Spinal cord (tissue), 10 donors: ENCODE measurements around the gene PCSK6. TPM values are rescaled to one million over a fixed set of nuclear protein-coding genes. Genes with fewer than 3 reads are reported as not detected.

Experiments used
- DNase-seq, 6 donors: peaks; one replicate each; pipeline versions ENCODE4 v3.0.0 to v3.0.0-alpha.2; 2013 to 2015; ENCODE audit warnings: low spot score in 6 of 6, low read depth in 4 of 6
- H3K27ac ChIP-seq: one replicate; pipeline ENCODE4 v1.5.1; 2013; ENCODE audit warnings: low read depth, low read length, control low read depth
- H3K27me3 ChIP-seq: one replicate; pipeline ENCODE4 v1.6.1; 2013; ENCODE audit warnings: low read length; ENCODE audit not compliant: control insufficient read depth, insufficient read depth
- H3K36me3 ChIP-seq: one replicate; pipeline ENCODE4 v1.6.1; 2013; ENCODE audit warnings: low read length; ENCODE audit not compliant: control insufficient read depth, insufficient read depth
- H3K4me1 ChIP-seq: one replicate; pipeline ENCODE4 v1.6.1; 2013; ENCODE audit warnings: low read length; ENCODE audit not compliant: control insufficient read depth, insufficient read depth
- H3K4me3 ChIP-seq: one replicate; pipeline ENCODE4 v1.5.1; 2013; ENCODE audit warnings: low read depth, low read length, control low read depth
- H3K9me3 ChIP-seq: one replicate; pipeline ENCODE4 v1.6.1; 2013; ENCODE audit warnings: low read length; ENCODE audit not compliant: control insufficient read depth, insufficient read depth
- WGBS: methylation state at CpG from one replicate; pipeline ENCODE4 v1.1.5; 2013; ENCODE audit warnings: missing lambda C conversion rate; ENCODE audit not compliant: insufficient coverage; 5-methylcytosine and 5-hydroxymethylcytosine counted together
- polyA plus RNA-seq, 2 donors: library from polyadenylated mRNA; unstranded; fragments of 120-200 nt; gene quantifications; one replicate each; pipeline ENCODE4 v1.2.1, GENCODE V29; 2013; ENCODE audit not compliant: insufficient read length in 2 of 2
- total RNA-seq, 2 donors: library from RNA; depleted of rRNA in 1 of 2; stranded (reverse); fragments of 120-200 nt in 1 of 2; fragments of >200 nt in 1 of 2; gene quantifications; one replicate each; pipeline versions ENCODE4 v1.2.3 to v1.2.4, GENCODE V29; 2013 to 2014
- donor health status: healthy.

PCSK6 gene
- total and polyA plus RNA-seq, 4 donors = 8.6 to 14.3 (median 11.7) TPM

- DNase-seq = no peak
- 95% methylated on average over 5 of the region's 8 CpGs for WGBS
- Histone ChIP-seq H3K9me3 (no peaks in the 10 kb centered on the region), H3K27ac (no peak overlapping the region), H3K4me3 (no peak overlapping the region), H3K36me3 (no peaks in the 10 kb centered on the region), H3K27me3 (no peaks in the 10 kb centered on the region), H3K4me1 (peaks cover 22% of the 10 kb centered on the region)
Measured at GRCh38 chr15:101444015-101444414, 45.5 kb downstream of the PCSK6 start.

GRCh38 chr15:101442272-101442671 lies 47.2 kb downstream of the PCSK6 start:
- H3K27ac ChIP-seq = no peak overlapping the region
- no peaks in the 10 kb centered on the region for H3K27me3 ChIP-seq
- no peaks in the 10 kb centered on the region for H3K9me3 ChIP-seq
- no peak for DNase-seq
- no peaks in the 10 kb centered on the region for H3K36me3 ChIP-seq
- peaks cover 18% of the 10 kb centered on the region for H3K4me1 ChIP-seq
- no peak overlapping the region for H3K4me3 ChIP-seq
- WGBS = 97% methylated on average over 3 of the region's 6 CpGs

GRCh38 chr15:101441696-101442095 lies 47.8 kb downstream of the PCSK6 start:
- no peak overlapping the region for H3K4me3 ChIP-seq

GRCh38 chr15:101440846-101441590 lies 48.5 kb downstream of the PCSK6 start:
- peaks cover 12% of the 10 kb centered on the region for H3K4me1 ChIP-seq
- no peaks in the 10 kb centered on the region for H3K36me3 ChIP-seq
- H3K4me3 ChIP-seq = no peak overlapping the region
- no peak overlapping the region for H3K27ac ChIP-seq
- no peaks in the 10 kb centered on the region for H3K27me3 ChIP-seq
- whole genome bisulfite sequencing = 56% methylated on average over 5 of the region's 7 CpGs
- DNase-seq = peak in 1 of 6 donors; percentile 81
- no peaks in the 10 kb centered on the region for H3K9me3 ChIP-seq

More at GRCh38 chr15:101441696-101442095, 47.8 kb downstream of the PCSK6 start:
- Histone ChIP-seq H3K36me3 (no peaks in the 10 kb centered on the region), H3K4me1 (peaks cover 14% of the 10 kb centered on the region), H3K9me3 (no peaks in the 10 kb centered on the region), H3K27ac (no peak overlapping the region), H3K27me3 (no peaks in the 10 kb centered on the region)
- 30% methylated on average over 10 of the region's 11 CpGs for WGBS
- DNase-seq = peak in 2 of 6 donors; percentile 47 to 54

- 73% methylated on average over 4 of the region's 7 CpGs for WGBS
- peak in 1 of 6 donors; percentile 69 for DNase-seq
- H3K4me1 ChIP-seq = peaks cover 9% of the 10 kb centered on the region
- H3K27me3 ChIP-seq = no peaks in the 10 kb centered on the region
- no peaks in the 10 kb centered on the region for H3K36me3 ChIP-seq
- no peaks in the 10 kb centered on the region for H3K9me3 ChIP-seq
- no peak overlapping the region for H3K27ac ChIP-seq
- no peak overlapping the region for H3K4me3 ChIP-seq
Measured at GRCh38 chr15:101439920-101440319, 49.6 kb downstream of the PCSK6 start.

GRCh38 chr15:101439285-101439919 lies 50.1 kb downstream of the PCSK6 start:
- Histone ChIP-seq H3K27ac (no peak overlapping the region), H3K4me1 (peaks cover 9% of the 10 kb centered on the region), H3K4me3 (no peak overlapping the region), H3K36me3 (no peaks in the 10 kb centered on the region), H3K27me3 (no peaks in the 10 kb centered on the region), H3K9me3 (no peaks in the 10 kb centered on the region)
- WGBS = 76% methylated on average over 5 of the region's 8 CpGs
- no peak for DNase-seq

GRCh38 chr15:101438482-101439284 lies 50.8 kb downstream of the PCSK6 start:
- H3K4me3 ChIP-seq = no peak overlapping the region
- H3K27ac ChIP-seq = no peak overlapping the region
- DNase-seq = no peak
- WGBS = 88% methylated on average over 20 of the region's 21 CpGs
- H3K4me1 ChIP-seq = peaks cover 9% of the 10 kb centered on the region
- no peaks in the 10 kb centered on the region for H3K9me3 ChIP-seq
- H3K27me3 ChIP-seq = no peaks in the 10 kb centered on the region
- H3K36me3 ChIP-seq = no peaks in the 10 kb centered on the region

GRCh38 chr15:101437618-101438481 lies 51.7 kb downstream of the PCSK6 start:
- no peak overlapping the region for H3K27ac ChIP-seq
- WGBS = 85% methylated on average over 13 of the region's 19 CpGs
- no peaks in the 10 kb centered on the region for H3K27me3 ChIP-seq
- no peaks in the 10 kb centered on the region for H3K36me3 ChIP-seq
- no peak for DNase-seq
- H3K9me3 ChIP-seq = no peaks in the 10 kb centered on the region
- peaks cover 9% of the 10 kb centered on the region for H3K4me1 ChIP-seq
- no peak overlapping the region for H3K4me3 ChIP-seq

- 67% methylated on average over 6 of the region's 12 CpGs for WGBS
- Histone ChIP-seq H3K4me3 (no peak overlapping the region), H3K4me1 (peaks cover 9% of the 10 kb centered on the region), H3K9me3 (no peaks in the 10 kb centered on the region), H3K27me3 (no peaks in the 10 kb centered on the region), H3K36me3 (no peaks in the 10 kb centered on the region), H3K27ac (no peak overlapping the region)
- DNase-seq = no peak
Measured at GRCh38 chr15:101437209-101437608, 52.3 kb downstream of the PCSK6 start.
